Lower lobe of right lung (tissue), 2 donors: ENCODE data around the gene MALL. TPM values are rescaled to one million over a fixed set of nuclear protein-coding genes. Genes with fewer than 3 reads are reported as not detected.

ENCODE experiments used
- ATAC-seq, 2 donors: fragments of 200-7000 bp; cut with Tn5 transposase; one replicate each; pipeline ENCODE4 v1.9.1; 2020 to 2022; ENCODE audit warnings: mild to moderate bottlenecking in 2 of 2, moderate library complexity in 2 of 2
- DNase-seq: peaks from one replicate; pipeline ENCODE4 v3.0.0-alpha.2; 2020
- H3K27ac ChIP-seq: fragments of 200-600 bp; one replicate; pipeline ENCODE4 v1.8.0; 2022
- H3K27me3 ChIP-seq: fragments of 200-600 bp; one replicate; pipeline ENCODE4 v1.8.0; 2022; ENCODE audit warnings: low read depth
- H3K36me3 ChIP-seq: fragments of 200-600 bp; one replicate; pipeline ENCODE4 v1.8.0; 2022; ENCODE audit warnings: mild to moderate bottlenecking
- H3K4me1 ChIP-seq: fragments of 200-600 bp; one replicate; pipeline ENCODE4 v1.8.0; 2022
- H3K4me3 ChIP-seq: fragments of 200-600 bp; one replicate; pipeline ENCODE4 v1.8.0; 2022; ENCODE audit warnings: mild to moderate bottlenecking
- H3K9me3 ChIP-seq: fragments of 200-600 bp; one replicate; pipeline ENCODE4 v1.8.0; 2022
- intact Hi-C: fragments of 100-400 bp; cut with DNase I; formaldehyde crosslinking; loops from one replicate; pipeline ENCODE4 v1.11.0; 2022
- total RNA-seq: library from RNA; stranded (reverse); fragmentation: NEBNext Ultra II Directional; extraction: Animal tissue kit (Norgen Biotek cat#: 25700); gene quantifications from one replicate; pipeline ENCODE4 v1.2.1, GENCODE V29; 2021
- TF ChIP-seq, protein P1 (sequence below): fragments of 200-600 bp; IDR thresholded peaks from one replicate; pipeline ENCODE4 v1.8.0; 2022; ENCODE audit warnings: antibody characterized with exemption, mild to moderate bottlenecking
- donor health status: DM: no; HTN: yes; CAD: no; lungs with severe emphysema.

Gene MALL
- total RNA-seq, 1 donor from 2014 or later = 82.7 TPM

DNA sequence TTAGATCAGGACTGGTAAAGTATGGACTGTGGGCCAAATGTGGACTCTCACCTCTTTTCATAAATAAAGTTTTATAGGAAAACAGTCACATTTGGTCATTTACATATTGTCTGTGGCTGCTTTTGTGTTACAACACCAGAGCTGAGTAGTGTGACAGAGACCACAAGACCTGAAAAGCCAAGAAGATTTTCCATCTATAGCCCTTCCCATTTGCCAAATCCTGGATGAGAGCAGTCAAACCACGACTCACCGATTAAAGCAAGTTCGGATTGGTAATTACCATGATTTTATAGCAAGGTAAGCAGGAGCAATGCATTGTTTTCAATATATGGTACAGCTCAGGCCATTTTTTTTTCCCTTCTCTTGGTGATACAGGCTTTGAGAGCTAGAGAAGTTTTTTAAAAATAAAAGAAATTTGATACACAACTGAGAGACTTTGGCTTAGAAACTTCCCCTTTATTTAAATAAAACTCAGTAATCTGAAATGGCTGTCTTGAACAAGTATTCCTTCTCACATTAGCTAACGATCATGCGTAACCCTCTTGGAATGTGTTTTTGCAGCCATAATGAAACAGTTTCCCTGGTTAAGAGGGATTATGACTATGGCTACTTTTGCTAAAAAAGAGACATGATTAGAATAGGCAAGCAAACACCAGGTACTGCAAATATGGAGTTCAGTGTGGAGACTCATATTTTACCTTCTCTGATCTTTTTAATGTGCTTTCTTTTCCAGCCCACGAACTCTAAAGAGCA is 9.5 kb upstream of the MALL start:
- intact Hi-C loops = no loop called here
- Histone ChIP-seq H3K36me3 (no peaks in the 10 kb centered on the region), H3K9me3 (no peaks in the 10 kb centered on the region), H3K4me3 (no peak overlapping the region), H3K4me1 (peaks cover 5% of the 10 kb centered on the region), H3K27ac (no peak overlapping the region), H3K27me3 (no peaks in the 10 kb centered on the region)
- DNase-seq (no peak), ATAC-seq (peak in 1 of 2 donors; percentile 75)
- TF ChIP-seq, protein P1, sequence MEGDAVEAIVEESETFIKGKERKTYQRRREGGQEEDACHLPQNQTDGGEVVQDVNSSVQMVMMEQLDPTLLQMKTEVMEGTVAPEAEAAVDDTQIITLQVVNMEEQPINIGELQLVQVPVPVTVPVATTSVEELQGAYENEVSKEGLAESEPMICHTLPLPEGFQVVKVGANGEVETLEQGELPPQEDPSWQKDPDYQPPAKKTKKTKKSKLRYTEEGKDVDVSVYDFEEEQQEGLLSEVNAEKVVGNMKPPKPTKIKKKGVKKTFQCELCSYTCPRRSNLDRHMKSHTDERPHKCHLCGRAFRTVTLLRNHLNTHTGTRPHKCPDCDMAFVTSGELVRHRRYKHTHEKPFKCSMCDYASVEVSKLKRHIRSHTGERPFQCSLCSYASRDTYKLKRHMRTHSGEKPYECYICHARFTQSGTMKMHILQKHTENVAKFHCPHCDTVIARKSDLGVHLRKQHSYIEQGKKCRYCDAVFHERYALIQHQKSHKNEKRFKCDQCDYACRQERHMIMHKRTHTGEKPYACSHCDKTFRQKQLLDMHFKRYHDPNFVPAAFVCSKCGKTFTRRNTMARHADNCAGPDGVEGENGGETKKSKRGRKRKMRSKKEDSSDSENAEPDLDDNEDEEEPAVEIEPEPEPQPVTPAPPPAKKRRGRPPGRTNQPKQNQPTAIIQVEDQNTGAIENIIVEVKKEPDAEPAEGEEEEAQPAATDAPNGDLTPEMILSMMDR = no peak

DNA sequence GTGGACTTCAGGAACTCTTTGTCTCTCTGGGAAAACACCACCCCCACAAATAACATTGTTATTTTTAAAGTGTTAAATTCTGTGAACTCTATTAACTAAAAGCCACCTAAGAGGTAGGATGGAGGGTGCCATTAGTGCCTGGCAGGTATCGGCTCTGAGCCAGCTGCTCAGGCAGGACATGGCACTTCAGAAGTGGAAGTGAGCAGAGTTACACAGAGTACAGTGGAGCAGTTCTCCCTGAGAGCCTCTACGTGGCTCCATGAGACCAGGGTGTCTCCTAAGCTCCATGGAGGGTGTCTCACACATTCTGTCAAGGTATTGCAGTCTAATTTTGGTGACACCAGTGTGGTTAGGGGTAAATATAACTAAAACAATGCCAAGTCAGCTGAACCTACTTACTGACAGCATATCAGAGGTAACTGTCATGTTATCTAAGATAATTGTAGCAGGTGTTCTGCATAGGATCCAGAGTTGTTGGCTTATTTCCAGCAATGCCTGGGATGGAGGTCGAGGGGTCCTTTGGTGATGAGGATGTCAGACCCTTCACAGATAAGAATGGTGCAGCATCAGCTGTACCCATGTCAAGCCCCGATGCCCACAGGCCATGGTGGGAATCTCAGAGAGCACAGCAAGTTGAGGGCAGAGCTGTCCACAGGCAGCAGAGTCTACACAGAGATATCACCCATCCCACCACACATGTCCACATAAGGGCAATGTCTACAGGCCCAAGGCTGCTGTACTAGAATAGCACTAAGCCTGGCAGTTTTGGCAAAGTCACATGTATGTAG is 8.6 kb upstream of the MALL start:
- peak; percentile 86 to 88 for ATAC-seq
- no peaks in the 10 kb centered on the region for H3K27me3 ChIP-seq
- no peak overlapping the region for H3K4me3 ChIP-seq
- H3K9me3 ChIP-seq = no peaks in the 10 kb centered on the region
- no peak overlapping the region for H3K27ac ChIP-seq
- peak; percentile 62 for DNase-seq
- TF ChIP-seq, protein P1 = no peak
- intact Hi-C loops = no loop called here
- no peaks in the 10 kb centered on the region for H3K36me3 ChIP-seq
- H3K4me1 ChIP-seq = peaks cover 9% of the 10 kb centered on the region

DNA sequence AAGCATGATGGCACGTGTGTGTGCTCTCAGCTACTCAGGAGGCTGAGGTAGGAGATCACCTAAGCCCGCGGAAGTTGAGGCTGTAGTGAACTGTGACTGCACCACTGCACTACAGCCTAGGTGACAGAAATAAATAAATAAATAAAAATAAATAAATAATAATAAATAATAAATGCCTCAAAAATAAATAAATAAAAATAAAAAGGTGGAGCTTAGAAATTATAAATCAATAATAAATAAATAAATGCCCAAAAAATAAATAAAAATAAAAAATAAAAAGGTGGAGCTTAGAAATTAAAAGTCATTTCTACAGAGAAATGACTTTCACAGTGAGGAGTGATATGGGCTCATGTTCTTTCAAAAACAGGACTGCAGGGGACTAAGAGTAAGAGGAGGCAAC is 6.0 kb upstream of the MALL start:
- TF ChIP-seq, protein P1 = no peak
- H3K27ac ChIP-seq = no peak overlapping the region
- intact Hi-C loops = no loop called here
- no peaks in the 10 kb centered on the region for H3K9me3 ChIP-seq
- DNase-seq (no peak), ATAC-seq (no peak)
- H3K4me1 ChIP-seq = peaks cover 15% of the 10 kb centered on the region
- H3K4me3 ChIP-seq = no peak overlapping the region
- peaks cover 2% of the 10 kb centered on the region for H3K27me3 ChIP-seq
- no peaks in the 10 kb centered on the region for H3K36me3 ChIP-seq

DNA sequence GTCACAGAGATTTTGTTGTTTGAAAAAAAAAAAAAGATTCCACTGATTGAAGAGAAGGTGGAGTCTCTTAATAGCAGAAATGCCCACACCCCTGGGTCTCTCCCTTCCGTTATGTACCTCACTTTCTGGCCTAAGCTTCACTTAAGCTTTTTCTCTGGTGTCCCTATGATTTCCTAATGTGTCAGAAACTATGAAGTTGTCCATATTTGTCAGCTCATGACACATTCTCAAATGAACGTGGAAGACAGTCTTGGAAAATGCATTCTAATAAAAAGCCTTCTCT is 5.4 kb upstream of the MALL start:
- Histone ChIP-seq H3K4me3 (no peak overlapping the region), H3K36me3 (no peaks in the 10 kb centered on the region), H3K9me3 (no peaks in the 10 kb centered on the region), H3K4me1 (peaks cover 21% of the 10 kb centered on the region), H3K27me3 (peaks cover 8% of the 10 kb centered on the region), H3K27ac (peak overlapping the region; percentile 38)
- TF ChIP-seq, protein P1 = no peak
- ATAC-seq (no peak), DNase-seq (no peak)
- intact Hi-C loops = no loop called here

DNA sequence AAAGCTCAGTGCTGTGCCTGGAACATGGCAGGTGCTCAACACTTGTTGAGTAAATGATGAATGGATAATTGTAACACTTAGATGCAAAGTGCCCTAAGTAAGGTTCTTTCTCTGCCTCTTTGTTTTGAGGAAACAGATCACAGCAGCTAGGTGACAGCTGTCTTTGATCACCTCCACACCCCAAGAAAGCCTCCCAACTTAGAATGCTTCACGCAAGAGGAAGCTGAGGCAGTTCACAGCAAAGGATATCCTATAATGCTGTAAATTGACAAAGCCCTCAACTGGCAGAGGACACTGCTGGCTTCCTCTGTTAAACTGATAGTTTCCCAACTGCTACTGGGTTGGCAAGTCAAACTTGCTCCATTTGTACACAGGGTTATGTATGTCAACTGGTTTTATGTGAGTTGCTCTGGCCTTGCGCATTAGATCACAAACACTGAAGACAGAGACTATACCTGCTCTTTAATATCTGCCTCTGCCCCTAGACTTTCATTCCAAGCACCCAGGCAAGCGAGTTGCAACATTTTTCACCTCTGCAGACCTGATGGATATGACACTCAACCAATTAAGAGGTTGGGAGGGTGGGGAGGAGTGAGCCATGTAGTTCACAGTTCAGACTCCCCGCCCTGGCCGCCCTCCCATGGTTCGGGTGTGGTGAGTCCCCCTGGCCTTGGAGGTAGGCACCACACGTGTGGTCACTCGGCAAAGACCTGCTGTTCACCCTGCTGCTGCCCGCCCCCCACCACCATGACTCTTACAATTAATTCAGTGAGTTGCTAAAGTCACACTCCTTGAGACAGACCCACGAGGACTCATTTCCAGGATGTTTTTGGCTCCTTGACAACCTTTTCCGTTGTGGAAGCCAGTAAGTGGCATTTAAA is 4.8 kb upstream of the MALL start:
- Histone ChIP-seq H3K36me3 (no peaks in the 10 kb centered on the region), H3K4me1 (peaks cover 26% of the 10 kb centered on the region), H3K4me3 (no peak overlapping the region), H3K9me3 (no peaks in the 10 kb centered on the region), H3K27ac (peak overlapping the region; percentile 38), H3K27me3 (peaks cover 14% of the 10 kb centered on the region)
- TF ChIP-seq, protein P1 = no peak
- intact Hi-C loops = no loop called here
- DNase-seq (peak; percentile 58), ATAC-seq (peak; percentile 30 to 31)
